NCI-H2196 treated with DMSO at 0.1 percent for 48 hours (cell line): Measurements from ENCODE around the gene MAPRE2.

Experiments
- DNase-seq: peaks from one replicate; lab custom pipeline; 2025; ENCODE audit not compliant: unreplicated experiment; lab: John Stamatoyannopoulos, UW

The MAPRE2 gene

GRCh38 chr18:35032113-35032512, 9.1 kb upstream of the MAPRE2 start:
- no peak for DNase-seq

DNA sequence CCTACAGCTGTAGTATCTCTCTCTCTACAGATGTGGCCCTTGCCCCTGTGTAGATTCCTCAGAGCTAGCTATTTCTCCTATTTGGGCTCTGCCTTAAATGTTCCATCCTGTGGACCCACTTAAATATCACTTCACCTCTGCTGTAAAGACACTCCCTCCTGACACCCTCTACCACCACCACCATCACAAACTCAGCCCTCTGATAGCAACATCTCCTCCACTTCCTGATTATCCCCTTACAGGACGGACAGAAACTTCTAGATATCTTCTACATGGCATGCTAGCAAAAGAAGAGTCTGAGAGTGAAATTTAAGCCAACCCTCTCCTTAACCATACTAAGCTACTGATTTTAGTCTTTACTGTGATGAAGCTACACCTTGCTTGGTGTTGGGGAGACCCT, 3.2 kb upstream of the MAPRE2 start:
- no peak for DNase-seq

DNA sequence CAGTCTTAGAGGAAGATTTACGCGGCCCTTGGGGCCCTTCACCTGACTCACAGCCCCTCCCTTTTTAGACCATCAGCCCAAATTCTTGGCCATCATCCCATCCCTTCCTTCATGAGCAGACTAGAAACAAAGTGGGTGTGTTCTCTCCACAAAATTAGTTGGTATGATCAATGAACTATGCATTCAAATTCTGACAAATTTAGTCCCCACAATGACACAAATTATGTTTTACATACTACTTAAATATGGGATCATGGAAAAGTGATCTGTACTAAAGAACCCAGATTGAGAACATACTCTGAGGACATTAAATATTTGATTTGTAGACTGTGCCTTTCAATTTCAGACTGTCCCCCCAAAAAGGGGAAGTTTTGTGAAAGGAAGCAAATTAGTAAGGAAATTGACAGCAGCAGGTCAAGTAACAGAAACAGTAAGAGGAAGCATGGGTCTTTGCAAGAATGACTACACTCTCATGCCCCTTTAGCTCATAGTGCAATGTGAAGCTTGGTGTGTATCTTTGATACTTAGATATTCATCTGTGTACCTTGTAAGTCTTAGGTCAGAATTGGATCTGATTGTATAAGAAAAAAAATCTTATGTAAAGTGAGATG, 2.2 kb upstream of the MAPRE2 start:
- no peak for DNase-seq

DNA sequence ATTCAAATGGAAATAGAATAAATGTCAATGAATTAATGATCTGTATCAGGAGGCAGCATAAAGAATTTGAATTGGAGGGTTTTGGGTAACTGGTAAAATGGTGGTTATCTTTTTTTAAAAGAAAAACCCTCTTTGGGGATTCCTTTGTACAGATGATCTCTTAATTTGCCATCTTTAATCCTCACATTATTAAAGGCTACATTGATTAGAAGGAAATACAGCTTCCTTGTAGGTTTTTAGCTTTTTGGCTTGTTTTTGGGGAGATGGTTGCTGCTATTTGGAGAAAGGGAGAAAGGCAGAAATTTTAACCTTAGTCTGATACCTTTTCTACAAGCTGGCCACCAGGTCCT, 600 bp upstream of the MAPRE2 start:
- no peak for DNase-seq

GRCh38 chr18:35041815-35042387, 688 bp downstream of the MAPRE2 start:
- no peak for DNase-seq

DNA sequence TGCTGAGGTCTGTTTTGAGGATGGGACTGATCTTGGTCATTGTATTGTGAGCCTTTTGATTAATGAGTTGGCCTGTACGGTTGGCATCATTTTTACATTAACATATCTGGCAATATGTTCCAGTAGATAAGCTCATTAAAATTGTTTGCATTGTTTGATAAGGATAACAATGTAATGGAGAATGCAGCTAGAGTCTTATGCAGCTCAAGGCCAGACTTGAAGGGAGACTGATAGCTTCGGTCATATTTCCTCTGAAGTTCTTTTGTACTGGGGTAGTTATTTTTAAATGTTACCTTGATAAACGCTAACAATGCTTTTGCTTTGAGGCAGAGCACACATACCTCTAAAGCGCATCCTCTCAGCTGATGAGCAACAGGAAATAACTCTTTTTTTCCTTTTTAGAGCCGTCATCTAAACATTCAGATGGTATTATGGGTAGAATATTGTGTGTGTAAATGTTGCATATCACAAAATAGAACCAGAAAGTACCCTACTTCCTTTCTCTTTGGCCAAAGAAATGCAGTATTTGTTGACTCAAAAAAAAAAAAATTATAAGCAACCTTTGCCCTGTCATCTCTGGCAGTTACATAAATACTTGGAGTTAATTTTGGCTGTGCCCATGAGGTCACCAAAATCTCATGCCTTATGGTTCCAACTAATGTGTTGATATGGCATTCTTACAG, 1.3 kb downstream of the MAPRE2 start:
- no peak for DNase-seq

DNA sequence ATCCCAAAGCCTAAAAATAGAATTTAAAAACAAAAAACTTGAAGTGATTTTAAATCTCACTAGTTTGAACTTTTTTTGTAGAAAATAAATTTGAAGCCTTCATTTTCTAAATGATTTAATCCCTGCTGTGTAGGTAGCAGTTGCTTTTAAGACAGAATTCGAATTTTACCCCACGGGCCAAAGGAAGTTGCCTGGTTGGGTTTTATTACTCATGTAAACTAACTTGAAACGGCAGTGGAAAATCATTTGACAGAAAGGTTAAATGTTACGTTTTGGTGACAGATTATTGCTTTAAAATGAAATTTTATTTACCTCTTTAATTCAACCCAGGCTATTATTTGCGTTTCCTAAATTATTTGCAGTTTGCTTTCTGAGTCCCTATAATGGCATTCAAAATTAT, 2.0 kb downstream of the MAPRE2 start:
- DNase-seq = no peak

GRCh38 chr18:35045121-35045520, 3.9 kb downstream of the MAPRE2 start:
- DNase-seq = no peak

- no peak for DNase-seq
Observed at GRCh38 chr18:35045806-35046205, 4.6 kb downstream of the MAPRE2 start.

- DNase-seq = no peak
Observed at GRCh38 chr18:35047697-35048292, 6.6 kb downstream of the MAPRE2 start.

GRCh38 chr18:35049111-35050027, 8.2 kb downstream of the MAPRE2 start:
- no peak for DNase-seq

DNA sequence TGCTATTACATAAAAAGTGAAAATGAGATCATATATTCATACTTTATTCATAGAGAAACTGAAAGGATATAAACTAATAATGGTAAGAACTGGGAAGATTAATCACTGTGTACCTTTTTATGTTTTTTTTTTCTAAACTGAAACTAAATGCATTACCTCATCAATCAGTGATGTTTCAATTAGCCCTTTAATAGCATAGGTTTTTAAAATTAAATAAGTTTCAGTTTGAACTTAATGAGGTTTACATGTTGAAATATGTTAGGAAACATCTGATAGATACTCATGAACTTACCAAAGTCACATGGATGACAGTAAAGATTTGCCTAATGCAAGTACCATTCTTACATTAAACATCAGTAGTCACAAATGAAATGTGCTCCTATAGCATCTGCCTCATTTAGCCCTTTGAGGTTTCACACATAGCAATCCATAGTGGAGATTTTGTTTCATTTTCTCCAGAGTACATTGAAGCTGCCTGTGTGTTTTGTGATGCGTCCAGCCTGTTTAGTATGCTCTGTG, 8.9 kb downstream of the MAPRE2 start:
- DNase-seq = no peak

DNA sequence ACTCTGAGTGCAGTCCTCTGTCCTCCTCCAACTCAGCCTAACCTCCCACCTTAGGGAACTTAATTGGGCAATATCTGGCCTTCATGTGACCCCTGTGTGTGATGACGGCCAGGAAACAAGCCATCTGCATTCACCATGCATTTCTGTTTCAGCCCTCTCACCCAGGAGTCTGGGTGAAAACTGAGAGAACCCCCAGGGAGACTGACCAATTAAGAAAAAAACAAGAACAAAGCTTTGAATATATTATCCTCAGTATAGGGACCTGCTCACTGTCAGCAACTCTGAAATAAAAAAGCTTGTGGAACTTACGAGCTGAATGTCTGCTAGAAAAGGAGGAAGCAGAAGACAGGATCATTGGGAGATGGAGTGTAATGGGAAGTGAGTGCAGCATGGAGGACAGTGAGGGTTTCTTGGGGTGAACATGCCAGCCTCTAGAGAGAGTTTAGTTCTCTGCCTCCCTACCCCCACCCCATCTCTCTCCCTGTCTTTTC, 9.5 kb downstream of the MAPRE2 start:
- DNase-seq = no peak

DNA sequence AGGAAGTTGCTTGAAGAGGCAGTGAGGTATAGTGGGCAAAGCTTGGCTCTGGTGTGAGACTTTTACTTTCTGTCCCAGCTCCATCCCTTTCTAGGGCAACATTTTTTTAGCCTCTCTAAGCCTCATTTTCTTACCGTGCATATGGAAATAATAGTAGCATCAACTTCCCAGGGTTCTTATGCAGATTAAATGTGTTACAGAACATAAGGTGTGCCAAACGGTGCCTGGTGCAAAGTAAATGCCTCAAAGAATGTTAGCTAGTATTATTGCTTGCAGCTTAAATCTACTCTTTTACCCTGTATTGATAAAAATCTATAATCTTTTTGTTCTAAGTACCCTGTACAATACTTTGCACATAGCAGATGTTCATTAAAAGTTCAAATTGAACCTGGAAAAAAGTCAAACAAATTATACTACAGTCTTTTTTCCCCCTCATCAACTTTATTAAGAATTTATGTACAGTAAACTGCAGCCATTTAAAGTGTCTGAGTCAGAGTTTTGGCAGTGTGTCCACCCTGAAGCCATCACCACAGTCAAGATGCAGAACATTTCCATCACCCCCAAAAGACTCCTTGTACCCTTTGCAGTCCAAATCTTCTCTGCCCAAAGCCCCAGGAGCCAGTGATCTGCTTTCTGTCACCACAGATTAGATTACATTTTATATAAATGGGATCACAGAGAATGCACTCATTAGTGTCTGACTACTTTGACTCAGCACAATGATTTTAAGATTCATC, 10.6 kb downstream of the MAPRE2 start:
- no peak for DNase-seq

- no peak for DNase-seq
Observed at GRCh38 chr18:35054401-35054800, 13.2 kb downstream of the MAPRE2 start.

GRCh38 chr18:35055105-35055504, 13.9 kb downstream of the MAPRE2 start:
- DNase-seq = no peak

DNA sequence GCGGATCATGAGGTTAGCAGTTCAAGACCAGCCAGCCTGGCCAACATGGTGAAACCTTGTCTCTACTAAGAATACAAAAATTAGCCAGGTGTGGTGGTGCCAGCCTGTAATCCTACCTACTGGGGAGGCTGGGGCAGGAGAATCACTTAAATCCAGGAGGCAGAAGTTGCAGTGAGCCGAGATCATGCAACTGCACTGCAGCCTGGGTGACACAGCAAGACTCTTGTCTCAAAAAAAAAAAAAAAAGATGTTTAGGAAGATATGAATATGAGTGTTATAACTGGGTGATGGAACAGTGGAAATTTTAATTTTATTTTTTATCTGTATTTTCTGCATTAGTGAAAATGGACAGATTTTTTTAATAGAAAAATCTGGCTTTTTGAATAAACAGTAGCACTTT, 14.5 kb downstream of the MAPRE2 start:
- DNase-seq = no peak

DNA sequence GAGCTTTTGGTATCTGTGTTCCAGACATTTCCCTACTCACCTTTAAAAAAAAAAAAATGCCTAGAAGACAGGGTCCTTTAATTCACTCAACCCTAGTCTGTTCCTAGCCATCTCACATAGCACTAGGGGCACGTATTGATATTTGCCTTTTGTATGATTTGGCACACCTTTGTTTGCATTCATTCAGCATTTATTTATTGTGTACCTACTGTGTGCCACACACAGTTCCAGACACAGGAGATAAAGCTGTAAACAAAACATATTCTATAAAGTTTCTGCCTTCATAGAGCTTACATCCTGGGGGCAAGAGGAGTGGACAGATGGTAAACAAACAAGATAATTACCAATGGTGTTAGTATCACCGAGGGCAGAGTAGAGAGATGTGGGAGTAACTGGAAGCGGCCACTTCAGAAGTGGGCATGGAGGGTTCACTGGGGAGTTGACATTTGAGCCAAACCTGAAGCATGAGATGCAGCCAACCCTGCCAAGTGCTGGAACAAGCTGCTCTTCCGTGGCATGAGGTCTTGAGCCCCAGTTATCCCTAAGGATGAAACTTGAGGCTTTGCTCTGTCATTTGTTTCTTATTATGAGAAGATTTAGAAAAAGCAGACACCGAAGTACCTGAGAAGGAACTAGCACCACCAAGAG, 18.2 kb downstream of the MAPRE2 start:
- no peak for DNase-seq

DNA sequence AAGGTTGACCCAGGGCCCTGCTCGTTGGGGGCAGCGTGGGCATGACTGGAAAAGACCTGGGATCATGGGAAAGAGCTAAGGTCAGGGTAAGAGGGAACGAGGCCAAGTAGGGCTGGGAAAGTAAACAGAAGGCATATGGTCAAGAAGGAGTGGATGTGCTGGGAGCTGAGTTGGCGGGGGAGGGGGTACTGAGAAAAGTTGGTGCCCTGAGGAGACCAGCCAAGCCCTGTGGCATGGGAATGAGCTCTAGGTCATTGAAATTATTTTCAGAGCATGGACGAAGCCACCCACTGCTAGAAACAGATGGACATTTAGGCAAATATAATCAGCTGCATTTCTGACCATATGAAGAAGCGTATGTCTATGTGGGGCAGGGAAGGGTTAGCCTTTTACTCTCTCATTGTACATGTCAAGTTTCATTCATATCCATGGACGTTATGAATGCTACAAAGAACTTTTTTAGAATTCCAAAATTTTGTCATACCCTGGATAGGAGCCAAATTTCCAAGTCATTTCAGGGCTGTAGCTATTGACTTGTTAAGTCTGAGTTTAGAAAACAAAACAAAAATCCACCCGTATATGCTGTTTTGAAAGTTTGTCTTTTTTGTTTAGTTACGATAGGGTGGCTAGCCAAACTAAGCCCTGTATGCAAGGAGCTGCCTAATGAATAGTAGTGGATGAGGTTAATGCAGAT, 19.1 kb downstream of the MAPRE2 start:
- DNase-seq = no peak
